ENCODE results near the gene NEFH. TPM values are rescaled to one million over a fixed set of nuclear protein-coding genes. Genes with fewer than 3 reads are reported as not detected.

The NEFH gene
- total RNA-seq, 1 experiment from 2014 or later = not detected

- ChIA-PET RAD21 (ENCODE audit: low non-redundant PET in 1 of 2, low total read pairs in 2 of 2, uncharacterized antibody in 2 of 2, unreplicated experiment in 2 of 2) (no interaction called here), POLR2A (no interaction called here), CTCF (no interaction called here)
- BruUV-seq (replicated peaks) = no TSS peak
- no peak overlapping the region for H2AFZ ChIP-seq (ENCODE audit: low read depth, low read length, poor library complexity, severe bottlenecking)
- H3K4me2 ChIP-seq (ENCODE audit: low read length) = no peak overlapping the region
- TF ChIP-seq POLR2AphosphoS5 (IDR thresholded peaks at IDR 0.05; ENCODE audit: low read depth, low read length) = no peak
- no peak for TF ChIP-seq MAX (IDR thresholded peaks at IDR 0.05)
- TF ChIP-seq CEBPB (IDR thresholded peaks at IDR 0.05; ENCODE audit: low read depth) = no peak
- no peak for TF ChIP-seq RAD21 (IDR thresholded peaks at IDR 0.05; ENCODE audit: low read depth)
- TF ChIP-seq REST (IDR thresholded peaks at IDR 0.05; ENCODE audit: low read depth) = no peak
- no peak for TF ChIP-seq ELF1 (IDR thresholded peaks at IDR 0.05; ENCODE audit: borderline replicate concordance, low read depth)
- no peak for TF ChIP-seq TCF7L2 (IDR thresholded peaks at IDR 0.05; ENCODE audit: borderline replicate concordance, extremely low read depth, insufficient read depth, insufficient read length)
- no peak for TF ChIP-seq ZNF274 (IDR thresholded peaks at IDR 0.05; ENCODE audit: low read depth, low read length)
- no peak overlapping the region for H3K4me3 ChIP-seq (replicated peaks in 1 of 2; ENCODE audit: low read depth in 1 of 2, low read length in 2 of 2)
- no peak for DNase-seq (ENCODE audit: low read depth, low spot score)
- no peaks in the 10 kb centered on the region for H3K27me3 ChIP-seq (ENCODE audit: insufficient read depth, low read length)
- no peak for ATAC-seq
- H3K9me3 ChIP-seq (ENCODE audit: control insufficient read depth in 1 of 2, insufficient read depth in 1 of 2, low read depth in 1 of 2, low read length in 2 of 2) = no peaks in the 10 kb centered on the region
- no peak overlapping the region for H3K9ac ChIP-seq (ENCODE audit: low read length)
- no peak overlapping the region for H3K27ac ChIP-seq (ENCODE audit: low read depth, low read length)
- H3K9me2 ChIP-seq (ENCODE audit: insufficient read depth) = no peaks in the 10 kb centered on the region
- intact Hi-C loops (cut with micrococcal nuclease) = no loop called here
- H3K79me2 ChIP-seq (ENCODE audit: insufficient read depth, low read length) = no peaks in the 10 kb centered on the region
- H4K20me1 ChIP-seq (ENCODE audit: insufficient read depth) = no peaks in the 10 kb centered on the region
- H3K36me3 ChIP-seq (ENCODE audit: control insufficient read depth in 1 of 2, insufficient read depth in 2 of 2, low read length in 2 of 2) = peaks cover 50 to 52% of the 10 kb centered on the region in 2 experiments
- H3K4me1 ChIP-seq (ENCODE audit: control insufficient read depth in 1 of 2, insufficient read depth in 2 of 2, low read length in 2 of 2) = no peaks in the 10 kb centered on the region
Observed at GRCh38 chr22:29510542-29510941, 30.5 kb downstream of the NEFH start.
